OCI-LY1 (cell line): ENCODE results near the gene HSF2BP.

Experiments
- EZH2 ChIP-seq: fragments of 200-600 bp; sonication (generic), shearing (Covaris generic); IDR thresholded peaks from 2 replicates; pipeline ENCODE4 v1.8.0; 2017; ENCODE audit warnings: borderline replicate concordance, mixed run types, mild to moderate bottlenecking, antibody characterized with exemption, low read length, moderate library complexity, mixed read lengths
- TF ChIP-seq, protein P1 (sequence below): fragments of 200-600 bp; sonication (generic), shearing (Covaris generic); IDR thresholded peaks from 2 replicates; pipeline ENCODE4 v1.5.1; 2017; ENCODE audit warnings: mild to moderate bottlenecking, antibody characterized with exemption, low read length, moderate library complexity, mixed read lengths

DNA sequence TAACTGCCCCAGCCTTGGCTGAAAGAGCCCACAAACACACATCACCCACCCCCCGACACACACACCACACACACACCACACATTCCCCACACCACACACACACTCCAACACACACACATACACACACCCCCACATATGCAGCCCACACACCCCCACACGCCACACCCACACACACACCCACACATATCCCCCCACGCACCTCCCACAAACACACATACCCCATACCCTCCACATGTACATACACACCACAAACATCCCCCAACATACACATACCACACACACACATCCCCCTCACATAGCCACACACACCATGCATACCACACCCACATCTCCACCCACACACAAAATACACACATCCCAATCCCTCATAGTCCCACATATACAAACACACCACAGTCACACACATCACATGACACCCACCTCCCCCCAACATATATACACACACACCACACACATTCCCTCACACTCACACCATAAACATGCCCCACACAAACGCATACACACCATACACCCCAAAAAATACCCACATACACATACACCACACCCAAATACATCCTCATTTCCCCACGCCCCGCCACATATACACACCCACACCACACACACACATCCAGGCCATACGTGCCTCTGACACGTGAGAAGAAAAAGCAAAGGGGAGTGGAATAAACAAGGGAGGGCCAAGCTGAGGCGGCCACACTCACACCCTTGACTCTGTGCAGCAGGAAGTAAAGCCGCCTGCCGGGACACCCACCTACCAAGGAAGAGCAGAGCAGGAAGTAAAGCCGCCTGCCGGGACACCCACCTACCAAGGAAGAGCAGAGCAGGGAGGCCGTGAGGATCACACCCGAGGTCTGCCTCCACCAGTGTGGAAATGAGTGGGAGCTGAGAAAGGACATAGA, 53.7 kb downstream of the HSF2BP start:
- no peak for TF ChIP-seq EZH2
- TF ChIP-seq, protein P1, sequence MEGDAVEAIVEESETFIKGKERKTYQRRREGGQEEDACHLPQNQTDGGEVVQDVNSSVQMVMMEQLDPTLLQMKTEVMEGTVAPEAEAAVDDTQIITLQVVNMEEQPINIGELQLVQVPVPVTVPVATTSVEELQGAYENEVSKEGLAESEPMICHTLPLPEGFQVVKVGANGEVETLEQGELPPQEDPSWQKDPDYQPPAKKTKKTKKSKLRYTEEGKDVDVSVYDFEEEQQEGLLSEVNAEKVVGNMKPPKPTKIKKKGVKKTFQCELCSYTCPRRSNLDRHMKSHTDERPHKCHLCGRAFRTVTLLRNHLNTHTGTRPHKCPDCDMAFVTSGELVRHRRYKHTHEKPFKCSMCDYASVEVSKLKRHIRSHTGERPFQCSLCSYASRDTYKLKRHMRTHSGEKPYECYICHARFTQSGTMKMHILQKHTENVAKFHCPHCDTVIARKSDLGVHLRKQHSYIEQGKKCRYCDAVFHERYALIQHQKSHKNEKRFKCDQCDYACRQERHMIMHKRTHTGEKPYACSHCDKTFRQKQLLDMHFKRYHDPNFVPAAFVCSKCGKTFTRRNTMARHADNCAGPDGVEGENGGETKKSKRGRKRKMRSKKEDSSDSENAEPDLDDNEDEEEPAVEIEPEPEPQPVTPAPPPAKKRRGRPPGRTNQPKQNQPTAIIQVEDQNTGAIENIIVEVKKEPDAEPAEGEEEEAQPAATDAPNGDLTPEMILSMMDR: no peak
